H1 (cell line): ENCODE measurements around the gene TIFAB. TPM values are rescaled to one million over a fixed set of nuclear protein-coding genes. Genes with fewer than 3 reads are reported as not detected.

ENCODE experiments used
- NANOG ChIP-seq: IDR thresholded peaks from 2 replicates; pipeline ENCODE4 v1.6.1; 2011; ENCODE audit warnings: low read length, low read depth, mild to moderate bottlenecking, inconsistent platforms; ENCODE audit not compliant: insufficient read depth, poor library complexity, severe bottlenecking
- polyA plus RNA-seq, 7 experiments: library from polyadenylated mRNA; depleted of rRNA in 3 of 7; stranded (reverse) in 5 of 7; unstranded in 2 of 7; fragments of >200 nt in 5 of 7; fragments of 200-250 nt in 2 of 7; gene quantifications; 1 replicate in 5 of 7; 2 replicates in 1 of 7; 4 replicates in 1 of 7; pipeline versions ENCODE4 v1.2.1 to v1.2.3, GENCODE V29; 2011 to 2013; ENCODE audit warnings: missing spikeins in 2 of 7, mixed read lengths in 2 of 7
- total RNA-seq: library from RNA; stranded (reverse); fragmentation: NEBNext Ultra II Directional; extraction: Animal tissue kit (Norgen Biotek cat#: 25700); gene quantifications from 2 replicates; pipeline ENCODE4 v1.2.1, GENCODE V29; 2021

TIFAB gene
- total and polyA plus RNA-seq, 2 of the 8 experiments (the other 6 are each of a cell fraction or from before 2014, with no cell fraction given), result not detected

DNA sequence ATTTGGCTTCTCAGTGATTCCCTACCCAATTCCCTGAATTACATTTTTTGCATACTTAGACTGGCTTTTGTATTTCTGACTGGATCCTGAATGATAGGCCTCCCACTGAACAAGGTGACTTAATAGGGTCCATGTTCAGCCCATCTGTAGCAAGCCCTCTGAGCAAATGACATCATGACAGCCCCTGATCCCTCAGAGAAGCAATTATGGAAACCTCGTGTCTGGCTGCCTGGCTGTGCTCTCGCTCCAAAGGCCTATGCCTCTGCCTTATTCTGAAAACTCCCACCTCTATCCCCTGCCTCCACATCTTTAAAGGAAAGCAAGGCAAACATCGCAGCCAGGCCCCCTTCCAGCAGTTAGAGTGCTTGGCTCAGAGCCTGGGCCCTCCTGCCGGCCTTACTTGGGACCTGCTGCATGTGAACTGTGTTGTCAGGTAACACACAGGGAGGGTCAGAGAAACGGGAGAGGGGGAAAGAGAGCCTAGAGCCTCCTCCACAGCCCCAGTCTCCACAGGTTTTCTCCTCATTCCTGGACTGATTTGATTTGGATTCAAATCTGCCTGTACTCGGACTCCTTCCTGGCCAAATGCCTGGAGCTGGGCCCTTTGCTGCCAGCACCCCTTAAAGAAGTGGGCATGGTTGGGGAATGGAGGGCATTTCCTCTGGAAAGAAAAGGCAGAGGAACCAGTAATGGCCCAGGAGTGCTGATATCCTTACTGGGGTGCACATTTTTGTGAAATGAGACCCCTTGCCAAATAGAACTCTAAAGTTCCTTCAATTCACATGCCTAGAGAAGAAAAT lies 8.8 kb downstream of the TIFAB start (continued):
- TF ChIP-seq NANOG, result no peak
